KG1 (cell line): ENCODE measurements around the gene KCNJ12.
"Not testable (repeated sequence)": the region's sequence is repeated elsewhere in the genome, so short reads cannot be mapped to it uniquely, and the experiment has no call there.

Experiments used
- DNase-seq: peaks from one replicate; lab custom pipeline; 2025; lab: John Stamatoyannopoulos, UW

KCNJ12 gene

GRCh38 chr17:21349358-21350050 lies 26.7 kb upstream of the KCNJ12 start:
- DNase-seq: not testable (repeated sequence)

GRCh38 chr17:21350495-21350894 lies 25.7 kb upstream of the KCNJ12 start:
- DNase-seq: not testable (repeated sequence)

GRCh38 chr17:21351366-21352065 lies 24.6 kb upstream of the KCNJ12 start:
- no peak for DNase-seq

- no peak for DNase-seq
Measured at GRCh38 chr17:21352221-21352980, 23.8 kb upstream of the KCNJ12 start.

- no peak for DNase-seq
Measured at GRCh38 chr17:21352981-21353265, 23.2 kb upstream of the KCNJ12 start.

- no peak for DNase-seq
Measured at GRCh38 chr17:21353326-21354010, 22.7 kb upstream of the KCNJ12 start.

GRCh38 chr17:21354796-21355385 lies 21.3 kb upstream of the KCNJ12 start:
- DNase-seq: no peak

GRCh38 chr17:21355586-21355985 lies 20.6 kb upstream of the KCNJ12 start:
- no peak for DNase-seq

- DNase-seq: no peak
Measured at GRCh38 chr17:21356537-21357127, 19.5 kb upstream of the KCNJ12 start.

GRCh38 chr17:21357281-21357680 lies 18.9 kb upstream of the KCNJ12 start:
- DNase-seq: no peak

- no peak for DNase-seq
Measured at GRCh38 chr17:21357696-21358656, 18.2 kb upstream of the KCNJ12 start.

- no peak for DNase-seq
Measured at GRCh38 chr17:21358682-21359482, 17.3 kb upstream of the KCNJ12 start.

GRCh38 chr17:21359483-21359840 lies 16.7 kb upstream of the KCNJ12 start:
- no peak for DNase-seq

GRCh38 chr17:21360048-21360447 lies 16.1 kb upstream of the KCNJ12 start:
- DNase-seq: no peak

GRCh38 chr17:21361020-21361809 lies 14.9 kb upstream of the KCNJ12 start:
- no peak for DNase-seq

- no peak for DNase-seq
Measured at GRCh38 chr17:21362331-21362931, 13.7 kb upstream of the KCNJ12 start.

GRCh38 chr17:21363776-21364642 lies 12.1 kb upstream of the KCNJ12 start:
- DNase-seq: no peak

GRCh38 chr17:21365016-21365415 lies 11.1 kb upstream of the KCNJ12 start:
- no peak for DNase-seq
